ENCODE results near the gene LTA4H.

Gene LTA4H

DNA sequence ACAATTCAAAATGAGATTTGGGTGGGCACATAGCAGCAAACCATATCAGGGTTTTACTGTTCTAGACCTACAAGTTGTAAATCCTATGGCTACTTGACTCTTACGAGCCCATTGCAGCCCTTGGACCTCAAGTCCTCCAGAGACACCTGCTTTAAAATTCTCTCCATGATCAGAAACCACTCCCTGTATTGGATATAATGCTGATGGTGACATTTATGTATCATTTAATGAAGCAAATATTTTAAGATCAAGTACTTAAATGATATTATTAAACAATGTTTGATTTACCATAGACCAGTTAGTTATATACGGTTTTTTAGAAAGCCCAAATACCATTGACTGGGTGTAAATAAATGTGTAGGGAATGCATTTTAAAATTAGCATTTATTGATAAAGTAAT, 68.1 kb downstream of the LTA4H start:
- Histone ChIP-seq H3K36me3 (ENCODE audit: insufficient read depth, insufficient read length, low read length) (no peaks in the 10 kb centered on the region), H3K4me1 (ENCODE audit: insufficient read depth, insufficient read length) (no peaks in the 10 kb centered on the region), H3K4me3 (ENCODE audit: insufficient read length, low read depth) (no peak overlapping the region), H3K9me3 (ENCODE audit: insufficient read depth, low read length) (no peaks in the 10 kb centered on the region; the same call in 1 of the 2 replicates), H3K9ac (ENCODE audit: insufficient read length, low read depth) (no peak overlapping the region), H3K27me3 (ENCODE audit: insufficient read depth, insufficient read length) (no peaks in the 10 kb centered on the region)
- TF ChIP-seq SUZ12 (IDR thresholded peaks at IDR 0.05; ENCODE audit: extremely low read depth, insufficient read depth, insufficient read length): no peak
- TF ChIP-seq YY1 (IDR thresholded peaks at IDR 0.05; ENCODE audit: insufficient read depth, insufficient read length): no peak
- no peak for TF ChIP-seq ZNF274 (IDR thresholded peaks at IDR 0.05; ENCODE audit: low read depth, low read length)
- DNase-seq (ENCODE audit: low read depth, low spot score): no peak

DNA sequence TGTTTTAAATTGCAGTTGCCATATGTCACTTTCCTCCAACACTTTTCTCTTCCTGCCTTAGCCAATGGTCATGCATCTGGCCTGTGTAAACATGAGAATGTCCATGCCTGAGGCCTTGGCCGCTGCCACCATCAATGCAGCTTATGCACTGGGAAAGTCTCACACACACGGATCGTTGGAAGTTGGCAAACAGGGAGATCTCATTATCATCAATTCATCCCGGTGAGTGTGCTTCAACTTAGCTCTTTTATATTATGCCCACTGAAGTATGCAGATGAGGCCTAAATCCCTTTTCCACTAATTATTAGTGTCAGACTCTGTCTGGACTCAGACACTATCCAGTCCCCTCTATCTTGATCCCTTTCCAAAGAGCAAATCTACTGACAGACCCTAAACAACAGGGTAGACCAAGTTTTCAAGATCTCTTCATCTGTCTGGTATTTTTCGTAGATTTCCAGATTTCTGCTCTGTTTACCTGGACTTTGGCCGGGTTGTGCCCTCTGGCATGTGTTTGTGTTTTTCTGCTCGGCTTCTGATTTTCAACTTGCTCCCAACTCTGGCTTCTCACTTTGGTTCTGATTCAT, 69.0 kb downstream of the LTA4H start:
- Histone ChIP-seq H3K27me3 (ENCODE audit: insufficient read depth, insufficient read length) (no peaks in the 10 kb centered on the region), H3K4me3 (ENCODE audit: insufficient read length, low read depth) (no peak overlapping the region), H3K9ac (ENCODE audit: insufficient read length, low read depth) (no peak overlapping the region), H3K4me1 (ENCODE audit: insufficient read depth, insufficient read length) (no peaks in the 10 kb centered on the region), H3K9me3 (ENCODE audit: insufficient read depth, low read length) (no peaks in the 10 kb centered on the region; the same call in 1 of the 2 replicates), H3K36me3 (ENCODE audit: insufficient read depth, insufficient read length, low read length) (no peaks in the 10 kb centered on the region)
- TF ChIP-seq YY1 (IDR thresholded peaks at IDR 0.05; ENCODE audit: insufficient read depth, insufficient read length): no peak
- TF ChIP-seq SUZ12 (IDR thresholded peaks at IDR 0.05; ENCODE audit: extremely low read depth, insufficient read depth, insufficient read length): no peak
- TF ChIP-seq ZNF274 (IDR thresholded peaks at IDR 0.05; ENCODE audit: low read depth, low read length): no peak
- DNase-seq (ENCODE audit: low read depth, low spot score): no peak

DNA sequence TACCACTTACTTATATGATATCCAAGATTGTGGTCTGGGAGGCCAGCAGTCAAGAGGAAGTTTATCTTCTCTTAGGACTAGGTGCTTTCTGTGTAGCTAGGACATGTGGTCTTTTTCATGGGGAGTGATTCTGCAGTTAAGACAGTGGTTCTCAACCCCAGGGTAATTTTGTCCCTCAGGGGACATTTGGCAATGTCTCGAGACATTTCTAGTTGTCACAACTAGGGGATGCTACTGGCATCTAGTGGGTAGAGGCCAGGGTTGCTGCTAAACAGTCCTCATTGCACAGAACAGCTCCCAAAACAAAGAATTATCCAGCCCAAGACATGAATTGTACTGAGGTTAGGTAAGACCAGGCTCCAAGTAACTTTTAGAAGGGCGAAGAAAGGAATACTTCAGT, 72.3 kb downstream of the LTA4H start:
- no peaks in the 10 kb centered on the region for H3K27me3 ChIP-seq (ENCODE audit: insufficient read depth, insufficient read length)
- no peak overlapping the region for H3K9ac ChIP-seq (ENCODE audit: insufficient read length, low read depth)
- no peaks in the 10 kb centered on the region; the same call in 1 of the 2 replicates for H3K9me3 ChIP-seq (ENCODE audit: insufficient read depth, low read length)
- TF ChIP-seq ZNF274 (IDR thresholded peaks at IDR 0.05; ENCODE audit: low read depth, low read length): no peak
- TF ChIP-seq YY1 (IDR thresholded peaks at IDR 0.05; ENCODE audit: insufficient read depth, insufficient read length): no peak
- TF ChIP-seq SUZ12 (IDR thresholded peaks at IDR 0.05; ENCODE audit: extremely low read depth, insufficient read depth, insufficient read length): no peak
- no peaks in the 10 kb centered on the region for H3K36me3 ChIP-seq (ENCODE audit: insufficient read depth, insufficient read length, low read length)
- H3K4me1 ChIP-seq (ENCODE audit: insufficient read depth, insufficient read length): no peaks in the 10 kb centered on the region
- no peak for DNase-seq (ENCODE audit: low read depth, low spot score)
- no peak overlapping the region for H3K4me3 ChIP-seq (ENCODE audit: insufficient read length, low read depth)

DNA sequence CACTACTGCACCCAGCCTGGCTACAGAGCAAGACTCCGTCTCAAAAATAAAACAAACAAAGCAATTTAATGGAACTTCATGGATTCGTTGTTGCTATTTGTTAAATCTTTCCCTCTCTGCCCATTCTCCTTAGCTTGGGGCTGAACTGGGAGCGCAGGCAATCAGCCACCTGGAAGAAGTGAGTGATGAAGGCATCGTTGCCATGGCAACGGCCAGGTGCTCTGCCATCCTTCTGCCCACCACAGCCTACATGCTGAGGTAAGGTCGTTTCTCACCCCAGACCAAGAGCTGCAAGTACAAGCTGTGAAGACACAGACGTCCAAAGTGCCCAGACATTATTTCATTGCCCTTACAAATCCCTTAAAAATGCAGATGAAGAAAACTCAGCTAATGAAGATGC, 73.2 kb downstream of the LTA4H start:
- DNase-seq (ENCODE audit: low read depth, low spot score): no peak
- no peak for TF ChIP-seq ZNF274 (IDR thresholded peaks at IDR 0.05; ENCODE audit: low read depth, low read length)
- TF ChIP-seq YY1 (IDR thresholded peaks at IDR 0.05; ENCODE audit: insufficient read depth, insufficient read length): no peak
- no peak for TF ChIP-seq SUZ12 (IDR thresholded peaks at IDR 0.05; ENCODE audit: extremely low read depth, insufficient read depth, insufficient read length)
- Histone ChIP-seq H3K4me3 (ENCODE audit: insufficient read length, low read depth) (no peak overlapping the region), H3K9me3 (ENCODE audit: insufficient read depth, low read length) (no peaks in the 10 kb centered on the region; the same call in 1 of the 2 replicates), H3K9ac (ENCODE audit: insufficient read length, low read depth) (no peak overlapping the region), H3K27me3 (ENCODE audit: insufficient read depth, insufficient read length) (no peaks in the 10 kb centered on the region), H3K36me3 (ENCODE audit: insufficient read depth, insufficient read length, low read length) (no peaks in the 10 kb centered on the region), H3K4me1 (ENCODE audit: insufficient read depth, insufficient read length) (no peaks in the 10 kb centered on the region)

DNA sequence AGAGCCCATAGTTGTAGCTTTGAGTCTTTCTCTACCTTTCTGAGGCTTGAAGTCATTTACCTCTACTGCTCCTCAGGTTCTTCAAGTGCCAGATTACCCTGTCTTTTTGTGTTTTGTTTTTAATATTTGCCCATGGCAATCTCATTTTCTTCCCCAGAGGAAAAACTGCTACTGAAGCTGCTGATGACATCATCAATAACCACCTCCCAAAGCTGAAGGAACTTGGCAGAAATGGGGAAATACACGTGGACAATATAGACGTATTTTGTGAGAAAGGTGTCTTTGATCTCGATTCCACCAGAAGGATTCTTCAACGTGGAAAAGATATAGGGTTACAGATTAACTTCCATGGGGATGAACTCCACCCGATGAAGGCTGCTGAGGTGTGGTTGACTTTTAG, 75.1 kb downstream of the LTA4H start:
- no peaks in the 10 kb centered on the region for H3K9me3 ChIP-seq (ENCODE audit: insufficient read depth, low read length)
- no peak for DNase-seq (ENCODE audit: low read depth, low spot score)

DNA sequence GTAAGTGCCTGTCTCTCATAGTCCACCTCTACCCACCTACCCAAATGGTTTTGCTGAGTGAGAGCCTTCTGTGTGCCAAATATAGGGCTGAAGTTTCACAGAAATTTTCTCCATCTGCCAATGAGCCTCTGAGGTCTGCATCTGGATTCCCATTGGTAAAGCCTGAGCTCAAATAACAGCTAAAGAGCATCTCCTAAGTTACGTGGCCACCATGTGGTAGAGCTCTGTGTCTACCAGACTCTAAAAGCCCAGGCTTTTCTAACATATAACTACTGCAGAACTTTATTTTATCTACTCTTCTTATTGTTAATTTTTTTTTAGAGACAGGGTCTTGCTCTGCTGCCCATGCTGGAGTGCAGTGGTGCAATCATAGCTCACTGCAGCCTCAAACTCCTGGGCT, 76.3 kb downstream of the LTA4H start:
- DNase-seq (ENCODE audit: low read depth, low spot score): no peak
- Histone ChIP-seq H3K9me3 (ENCODE audit: insufficient read depth, low read length) (no peaks in the 10 kb centered on the region), H3K4me3 (ENCODE audit: insufficient read length, low read depth) (no peak overlapping the region), H3K27me3 (ENCODE audit: insufficient read depth, insufficient read length) (no peaks in the 10 kb centered on the region), H3K4me1 (ENCODE audit: insufficient read depth, insufficient read length) (no peaks in the 10 kb centered on the region), H3K36me3 (ENCODE audit: insufficient read depth, insufficient read length, low read length) (no peaks in the 10 kb centered on the region), H3K9ac (ENCODE audit: insufficient read length, low read depth) (no peak overlapping the region)
- TF ChIP-seq ZNF274 (IDR thresholded peaks at IDR 0.05; ENCODE audit: low read depth, low read length): no peak
- no peak for TF ChIP-seq SUZ12 (IDR thresholded peaks at IDR 0.05; ENCODE audit: extremely low read depth, insufficient read depth, insufficient read length)
- TF ChIP-seq YY1 (IDR thresholded peaks at IDR 0.05; ENCODE audit: insufficient read depth, insufficient read length): no peak

More for the DNA sequence above, 75.1 kb downstream of the LTA4H start:
- Histone ChIP-seq H3K4me1 (ENCODE audit: insufficient read depth, insufficient read length) (no peaks in the 10 kb centered on the region), H3K4me3 (ENCODE audit: insufficient read length, low read depth) (no peak overlapping the region), H3K27me3 (ENCODE audit: insufficient read depth, insufficient read length) (no peaks in the 10 kb centered on the region), H3K36me3 (ENCODE audit: insufficient read depth, insufficient read length, low read length) (no peaks in the 10 kb centered on the region), H3K9ac (ENCODE audit: insufficient read length, low read depth) (no peak overlapping the region)
- TF ChIP-seq YY1 (IDR thresholded peaks at IDR 0.05; ENCODE audit: insufficient read depth, insufficient read length) (no peak), ZNF274 (IDR thresholded peaks at IDR 0.05; ENCODE audit: low read depth, low read length) (no peak), SUZ12 (IDR thresholded peaks at IDR 0.05; ENCODE audit: extremely low read depth, insufficient read depth, insufficient read length) (no peak)

DNA sequence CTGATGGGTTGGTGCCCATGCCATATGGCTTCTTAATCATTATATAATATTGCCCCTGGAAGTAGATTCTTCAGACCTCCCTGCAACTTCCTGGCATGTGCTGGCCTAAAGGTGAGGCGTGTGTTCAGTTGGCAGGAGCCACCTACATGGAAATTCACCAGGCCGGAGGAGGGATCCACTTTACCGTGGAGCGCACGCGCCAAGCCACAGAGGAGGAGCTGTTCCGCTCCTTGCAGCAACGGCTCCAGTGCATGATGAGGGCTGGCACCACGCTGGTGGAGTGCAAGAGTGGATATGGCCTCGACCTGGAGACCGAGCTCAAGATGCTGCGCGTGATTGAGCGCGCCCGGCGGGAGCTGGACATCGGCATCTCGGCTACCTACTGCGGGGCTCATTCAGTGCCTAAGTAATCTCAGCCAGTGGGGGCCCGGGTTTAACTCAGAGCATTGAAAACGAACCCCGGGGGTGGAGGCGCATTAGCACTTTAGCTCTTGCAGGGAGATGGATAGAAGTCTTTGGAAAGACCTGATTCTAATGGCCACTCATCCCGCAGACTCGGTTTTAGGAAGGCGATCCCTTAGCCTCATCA, 78.7 kb downstream of the LTA4H start:
- Histone ChIP-seq H3K9me3 (ENCODE audit: insufficient read depth, low read length) (no peaks in the 10 kb centered on the region), H3K9ac (ENCODE audit: insufficient read length, low read depth) (no peak overlapping the region), H3K27me3 (ENCODE audit: insufficient read depth, insufficient read length) (no peaks in the 10 kb centered on the region), H3K4me1 (ENCODE audit: insufficient read depth, insufficient read length) (no peaks in the 10 kb centered on the region), H3K4me3 (ENCODE audit: insufficient read length, low read depth) (no peak overlapping the region), H3K36me3 (ENCODE audit: insufficient read depth, insufficient read length, low read length) (no peaks in the 10 kb centered on the region)
- TF ChIP-seq ZNF274 (IDR thresholded peaks at IDR 0.05; ENCODE audit: low read depth, low read length) (no peak), YY1 (IDR thresholded peaks at IDR 0.05; ENCODE audit: insufficient read depth, insufficient read length) (no peak), SUZ12 (IDR thresholded peaks at IDR 0.05; ENCODE audit: extremely low read depth, insufficient read depth, insufficient read length) (no peak)
- no peak for DNase-seq (ENCODE audit: low read depth, low spot score)

Measured in NT2/D1 (cell line).